GM21825 (cell line): ENCODE data around the gene LKAAEAR1.
A peak's percentile ranks its signal among the peaks of the same experiment; 100 is the strongest.

ENCODE experiments used
- ATAC-seq: cut with Tn5 transposase; IDR thresholded peaks from one replicate; pipeline ENCODE4 v1.9.1; 2021; ENCODE audit warnings: mild to moderate bottlenecking, moderate library complexity; ENCODE audit not compliant: unreplicated experiment

LKAAEAR1 gene

DNA sequence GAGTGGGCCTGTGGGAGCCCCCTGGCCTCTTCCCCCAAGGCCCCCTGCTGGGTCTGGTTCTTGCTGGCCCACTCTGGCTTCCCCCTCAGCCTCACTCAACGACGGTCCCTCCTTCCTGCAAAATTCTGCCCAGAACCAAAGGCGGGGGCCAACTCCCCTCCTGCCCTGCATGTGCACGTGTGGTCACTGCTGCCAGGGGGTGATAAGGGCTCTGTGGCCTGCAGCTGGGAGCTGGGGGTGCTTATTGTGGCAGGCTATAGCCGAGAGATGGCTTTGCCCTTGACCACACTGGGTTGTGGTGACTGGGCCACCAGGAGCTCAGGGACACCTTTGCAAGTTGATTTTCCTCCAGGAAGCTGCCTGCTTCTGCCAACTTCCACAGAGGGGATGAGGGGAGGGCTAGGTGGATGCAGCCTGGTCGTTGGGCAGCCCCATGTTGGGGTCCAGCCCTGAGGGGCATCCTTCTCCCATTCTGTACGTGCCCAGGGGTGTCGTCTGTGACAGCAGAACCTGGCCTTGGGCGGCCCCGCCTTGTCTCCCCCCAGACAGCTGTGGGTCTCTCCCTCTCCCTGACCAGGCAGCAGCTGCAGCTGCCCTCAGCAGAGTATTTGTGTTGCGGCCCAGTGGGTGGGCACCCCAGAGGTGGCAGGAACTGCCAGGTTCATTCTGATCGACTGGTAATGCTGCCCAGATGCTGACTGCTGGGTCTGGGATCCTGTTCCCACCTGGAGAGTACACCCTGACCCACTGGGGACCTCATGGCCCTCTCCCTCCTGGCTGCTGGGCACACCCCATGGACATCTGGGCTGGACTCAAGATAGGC, 15.6 kb downstream of the LKAAEAR1 start:
- no peak for ATAC-seq

DNA sequence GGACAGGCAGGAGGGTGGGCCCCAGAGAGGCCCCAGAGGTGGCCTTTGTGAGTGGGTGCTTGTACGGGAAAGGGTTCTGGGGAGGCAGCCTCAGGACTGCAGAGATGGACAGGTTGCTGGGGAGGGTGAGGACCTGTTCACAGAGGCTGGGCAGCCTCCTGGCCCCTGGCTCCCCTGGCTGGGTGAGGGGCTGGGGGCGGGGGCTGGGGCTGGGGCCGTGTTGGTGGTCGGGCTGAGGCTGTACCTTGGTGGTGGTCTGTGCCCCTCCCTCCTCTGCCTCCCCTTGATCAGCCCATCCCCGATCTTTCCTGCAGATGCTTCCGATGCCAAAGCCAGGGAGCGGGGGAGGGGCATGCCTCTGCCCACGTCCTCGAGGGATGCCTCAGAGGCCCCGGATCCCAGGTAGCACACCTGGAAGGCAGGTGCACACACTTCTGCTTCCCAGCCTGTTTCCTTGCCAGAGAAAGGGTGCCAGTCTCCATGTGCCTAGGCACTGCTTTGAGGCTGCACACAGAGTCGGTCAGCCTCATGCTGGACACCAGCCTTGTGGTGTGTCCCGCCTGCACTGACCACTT, 16.4 kb downstream of the LKAAEAR1 start:
- ATAC-seq: no peak

- no peak for ATAC-seq
These were observed 17.1 kb downstream of the LKAAEAR1 start for GRCh38 chr20:64067005-64067632.

DNA sequence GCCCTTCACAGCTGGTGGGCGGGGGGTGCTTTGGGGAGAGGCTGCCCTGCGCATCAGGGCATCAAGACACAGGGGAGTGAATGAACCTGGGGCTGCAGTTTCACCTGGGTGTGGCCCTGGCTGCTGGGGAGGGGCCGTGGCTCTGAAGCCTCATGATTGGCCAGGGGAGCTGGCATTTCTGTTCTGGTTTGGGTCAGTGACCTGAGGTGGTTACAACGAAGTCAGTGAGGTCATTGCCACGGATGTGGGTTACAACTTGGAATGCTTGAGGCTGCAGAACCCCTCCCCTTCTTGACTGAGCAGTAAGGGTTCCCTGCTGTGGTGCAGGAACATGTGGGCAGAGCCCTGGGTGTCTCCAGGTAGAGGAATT, 18.2 kb downstream of the LKAAEAR1 start:
- peak; percentile 42 for ATAC-seq

DNA sequence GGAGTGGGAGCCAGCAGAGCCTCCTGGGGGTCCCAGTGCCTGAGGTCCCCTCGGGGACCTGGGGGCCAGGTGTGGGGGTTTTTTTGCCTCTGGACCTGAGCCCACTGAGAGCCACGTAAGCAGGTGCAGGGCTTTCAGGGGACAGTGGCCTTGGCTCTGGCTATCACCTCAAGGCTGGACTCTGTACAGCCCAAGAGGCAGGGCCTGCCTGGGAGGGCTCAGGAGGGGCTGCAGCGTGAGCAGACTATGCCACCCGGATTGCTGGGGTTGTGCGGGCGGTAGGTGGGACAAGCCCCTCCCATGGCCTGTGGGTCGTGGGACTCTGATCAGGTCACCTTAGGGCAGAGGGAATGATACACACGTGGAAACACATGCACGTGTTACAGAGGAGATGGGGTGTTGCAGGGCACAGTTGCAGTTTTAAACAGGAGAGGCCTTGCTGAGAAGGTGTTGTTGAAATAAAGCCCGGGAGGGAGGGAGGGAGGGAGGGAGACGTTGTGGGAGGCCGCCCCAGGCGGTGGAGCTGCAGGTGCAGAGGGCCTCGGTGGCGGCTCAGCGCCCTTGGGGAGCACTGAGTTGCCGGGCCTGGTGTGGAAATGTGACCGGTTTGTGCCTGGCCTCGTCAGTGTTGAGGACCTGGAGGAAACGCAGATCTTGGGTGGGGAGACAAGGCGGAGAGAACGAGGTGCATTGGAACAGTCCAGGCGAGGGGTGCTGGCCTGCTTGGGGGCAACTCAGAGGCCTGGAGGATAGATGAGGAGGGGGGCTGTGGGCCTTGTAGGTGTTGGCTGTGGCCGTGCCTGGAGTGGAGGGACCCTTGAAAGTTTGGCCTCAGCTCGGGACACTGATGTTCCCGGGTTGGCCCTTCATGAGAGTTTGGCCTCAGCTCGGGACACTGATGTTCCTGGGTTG, 18.9 kb downstream of the LKAAEAR1 start:
- ATAC-seq: no peak

- ATAC-seq: no peak
These were observed 20.0 kb downstream of the LKAAEAR1 start for GRCh38 chr20:64064145-64064698.

DNA sequence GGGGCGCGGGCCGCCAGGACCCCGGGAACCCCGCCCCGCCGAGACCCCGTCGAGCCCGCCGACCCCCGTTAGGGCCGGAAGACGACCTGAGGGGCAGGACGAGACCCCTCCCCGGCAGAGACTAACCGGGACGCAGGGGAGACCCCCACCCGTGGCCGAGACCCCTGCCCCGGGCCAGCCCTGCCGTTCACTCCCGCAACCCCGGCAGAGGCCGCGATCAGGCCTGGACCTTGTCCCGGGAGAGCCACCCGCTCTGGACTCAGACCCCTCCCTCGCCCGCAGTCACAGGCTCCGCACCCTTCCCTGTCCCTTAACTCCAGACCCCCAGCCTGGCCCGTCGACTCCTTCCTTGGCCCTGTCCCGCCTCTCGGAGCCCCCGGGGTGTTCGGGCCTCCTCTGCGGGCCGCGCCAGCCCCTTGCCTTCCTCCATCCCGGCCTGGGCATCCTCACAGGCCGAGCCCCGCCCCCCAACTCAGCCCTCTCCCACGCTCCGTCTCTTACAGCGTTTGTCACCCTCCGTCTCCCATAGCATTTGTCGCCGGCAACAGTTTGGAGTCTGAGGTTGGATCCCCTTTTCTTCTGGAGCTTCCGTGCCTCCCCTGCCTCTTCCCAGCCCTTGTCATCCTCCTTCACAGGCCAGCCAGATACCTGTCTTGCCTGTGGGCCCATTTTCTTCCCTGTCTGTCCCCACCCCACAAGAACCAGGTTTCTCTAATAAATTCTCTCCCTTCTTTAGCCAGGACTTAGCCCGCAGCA, 20.6 kb downstream of the LKAAEAR1 start:
- no peak for ATAC-seq

DNA sequence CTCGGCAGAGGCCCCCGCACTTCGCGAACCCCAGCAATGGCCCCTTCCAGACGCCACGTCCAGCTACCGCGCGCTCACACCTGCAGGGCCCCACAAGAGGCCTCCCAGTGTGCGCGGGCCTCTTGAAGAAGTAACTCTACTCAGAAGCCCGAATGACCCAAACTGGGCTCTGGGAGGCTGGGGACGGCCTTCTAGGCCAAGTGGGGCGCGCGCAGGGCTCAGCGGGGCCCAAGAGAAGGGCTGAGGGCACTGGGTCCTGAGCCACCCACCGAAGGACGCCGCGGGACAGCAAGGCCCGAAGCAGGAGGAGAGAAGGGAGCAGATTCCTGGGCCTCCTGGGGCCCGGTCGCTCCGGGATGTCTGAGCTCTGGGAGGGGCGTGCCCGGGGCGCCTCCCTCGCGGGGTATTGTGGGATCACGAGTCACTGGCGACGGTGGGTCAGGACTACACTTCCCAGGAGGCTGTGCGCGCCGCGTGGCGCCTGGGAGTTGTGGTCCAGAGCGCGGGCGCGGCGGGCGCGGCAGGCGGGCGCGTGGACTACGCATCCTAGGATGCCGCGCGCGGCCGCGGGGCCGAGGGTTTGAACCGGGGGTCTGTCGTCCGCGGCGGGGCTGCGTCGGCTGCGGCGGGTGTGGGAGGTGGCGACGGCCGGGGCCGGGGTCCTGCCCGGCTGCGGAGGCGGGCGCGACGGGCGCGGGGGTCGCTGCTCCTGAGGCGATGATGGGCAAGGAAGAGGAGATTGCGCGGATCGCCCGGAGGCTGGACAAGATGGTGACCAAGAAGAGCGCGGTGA, 21.4 kb downstream of the LKAAEAR1 start, which contains the start of gene TCEA2:
Gene TCEA2, plus strand, starts transcription at position 603 of the 793 bp plus-strand sequence. Its CDS starts 115 bp downstream, at position 718.
- ATAC-seq: peak; percentile 66

- no peak for ATAC-seq
These were observed 22.0 kb downstream of the LKAAEAR1 start for GRCh38 chr20:64062276-64062595.

DNA sequence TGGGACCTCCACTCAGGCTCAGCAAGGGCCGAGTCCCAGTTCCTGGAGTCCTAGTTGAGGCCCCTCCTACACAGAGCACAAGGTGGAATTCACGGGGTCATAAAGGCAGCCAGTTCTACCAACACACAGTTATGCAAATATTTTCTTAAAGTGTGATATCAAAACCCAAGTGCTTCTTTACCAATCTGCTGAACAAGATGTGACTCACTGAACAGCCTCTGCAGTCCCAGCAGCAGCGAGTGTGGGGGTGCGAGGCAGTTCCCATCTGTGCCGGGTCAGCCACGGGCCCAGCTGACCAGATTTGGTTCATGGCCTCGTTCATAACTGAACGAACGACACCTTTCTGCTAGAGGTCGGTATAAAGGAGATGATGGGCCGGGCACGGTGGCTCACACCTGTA, 25.7 kb downstream of the LKAAEAR1 start:
- ATAC-seq: no peak

GRCh38 chr20:64057628-64058498, 26.3 kb downstream of the LKAAEAR1 start:
- peak; percentile 38 for ATAC-seq

GRCh38 chr20:64056889-64057627, 27.1 kb downstream of the LKAAEAR1 start:
- ATAC-seq: no peak

DNA sequence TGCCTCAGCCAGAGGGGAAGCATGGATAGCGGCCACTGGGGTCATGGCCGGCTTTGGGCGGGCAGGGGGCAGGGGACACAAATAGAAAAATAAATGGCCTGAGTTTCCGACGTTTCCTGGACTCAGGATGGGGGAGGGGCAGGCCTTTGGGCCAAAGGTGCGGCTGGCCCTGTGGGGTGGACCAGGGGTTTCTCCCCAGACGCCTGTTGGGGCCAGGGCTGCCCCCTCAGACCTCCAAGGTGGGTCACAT, 27.6 kb downstream of the LKAAEAR1 start:
- ATAC-seq: no peak

GRCh38 chr20:64055893-64056638, 28.1 kb downstream of the LKAAEAR1 start:
- ATAC-seq: no peak

DNA sequence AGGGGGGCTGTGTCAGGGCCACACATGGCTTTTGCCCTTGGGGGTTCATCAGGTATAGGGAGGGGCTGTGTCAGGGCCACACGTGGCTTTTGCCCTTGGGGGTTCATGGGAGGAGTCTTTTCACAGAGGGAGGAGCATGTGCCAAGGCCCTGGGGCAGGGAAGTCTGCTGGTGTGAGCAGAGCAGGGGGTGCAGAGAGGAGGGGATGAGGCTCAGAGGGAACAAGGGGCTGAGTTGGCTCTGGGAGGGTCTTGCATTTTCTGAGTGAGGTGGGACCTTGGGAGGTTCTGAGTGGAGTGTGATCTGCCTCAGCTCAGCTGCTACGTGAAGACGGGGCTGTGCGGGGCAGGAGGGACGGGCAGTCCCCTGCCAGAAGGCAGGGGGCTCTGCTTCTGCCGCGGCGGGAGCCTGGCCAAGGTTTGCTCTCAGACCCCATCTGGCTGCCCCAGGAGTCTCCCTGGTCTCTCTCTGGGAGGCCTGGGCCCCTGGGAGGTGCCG, 28.8 kb downstream of the LKAAEAR1 start:
- ATAC-seq: no peak

GRCh38 chr20:64053841-64054661, 30.1 kb downstream of the LKAAEAR1 start:
- ATAC-seq: no peak
